ENCODE measurements around the gene RBMS3.

GRCh38 chr3:29307295-29307694 is 26.4 kb downstream of the RBMS3 start:
- no peak for TF ChIP-seq CTCF (IDR thresholded peaks at IDR 0.05)
- no peak for TF ChIP-seq POLR2A (IDR thresholded peaks at IDR 0.05)
- TF ChIP-seq EP300 (IDR thresholded peaks at IDR 0.05): no peak
